HG03064 (cell line): Measurements from ENCODE around the gene PTGER3.

Experiments
- ATAC-seq: cut with Tn5 transposase; IDR thresholded peaks from one replicate; pipeline ENCODE4 v1.9.1; 2021; ENCODE audit warnings: low read depth; ENCODE audit not compliant: unreplicated experiment

Gene PTGER3

DNA sequence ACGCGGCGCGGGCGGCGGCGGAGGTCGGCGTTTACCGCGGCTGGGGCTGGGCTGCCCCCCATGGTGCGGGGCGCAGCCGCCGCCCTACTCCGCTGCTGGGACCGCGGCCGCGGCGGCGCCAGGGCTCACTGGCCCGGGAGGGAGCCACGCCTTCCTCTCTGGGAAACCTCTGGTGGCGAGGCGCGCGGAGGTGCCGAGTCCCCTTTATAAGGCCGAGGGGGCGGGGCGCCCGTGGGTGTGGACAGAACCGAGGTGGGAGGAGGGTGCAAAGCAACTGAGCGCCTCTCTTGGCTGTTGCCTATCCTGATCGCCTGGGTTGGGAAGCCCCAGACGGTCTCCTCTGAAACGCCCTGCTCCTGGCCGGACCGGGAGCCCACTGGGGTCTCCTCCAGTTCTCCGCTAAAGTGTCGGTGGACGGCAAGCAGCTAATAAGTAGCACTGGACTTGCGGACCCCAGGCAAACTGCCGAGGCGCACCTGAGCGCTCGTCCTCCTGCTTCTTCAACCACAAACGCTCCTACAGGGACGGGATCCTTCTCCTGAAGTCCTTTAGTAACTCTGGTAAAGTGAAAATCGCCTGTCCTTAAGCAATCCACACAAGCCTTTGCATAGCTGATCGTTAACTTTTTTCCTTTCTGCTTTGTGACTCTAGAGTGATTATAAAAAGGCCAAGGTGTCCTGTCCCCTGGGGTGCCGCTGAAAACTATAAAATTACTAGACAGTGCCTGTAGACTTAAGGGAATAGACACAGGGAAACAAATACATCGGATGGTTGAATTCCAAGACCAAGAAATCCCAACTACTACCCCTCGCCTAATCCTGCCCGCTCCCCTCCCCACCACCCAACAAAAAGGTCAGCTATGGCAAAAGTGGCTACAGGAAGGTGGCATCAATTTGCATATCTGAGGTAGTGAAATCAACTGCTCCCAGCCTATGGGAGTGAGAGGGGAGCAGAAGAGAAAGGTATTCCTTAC, at the start of gene PTGER3:
Gene PTGER3 (minus strand): TSS at position 182 of the 973 bp plus-strand sequence. CDS start 239 bp downstream, outside the sequence.
- no peak for ATAC-seq

DNA sequence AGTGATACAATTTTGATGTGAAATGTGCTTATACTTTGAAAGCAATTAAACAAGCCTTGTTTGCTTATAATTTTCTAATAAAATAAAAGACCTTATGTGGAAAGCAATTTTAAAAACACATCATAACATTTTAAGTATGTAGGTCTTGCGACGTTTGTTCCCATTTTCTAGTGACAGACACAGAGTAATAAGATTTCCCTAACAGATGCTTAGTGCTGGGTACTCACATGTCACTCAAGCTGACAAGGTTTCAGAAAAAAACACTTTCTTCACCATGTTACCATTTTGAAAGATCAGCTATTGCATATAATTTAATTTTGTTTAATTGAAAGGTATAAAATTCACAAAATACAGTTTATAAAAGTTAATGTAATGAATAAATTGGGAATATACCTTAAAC, 47.3 kb upstream of the PTGER3 start:
- no peak for ATAC-seq

DNA sequence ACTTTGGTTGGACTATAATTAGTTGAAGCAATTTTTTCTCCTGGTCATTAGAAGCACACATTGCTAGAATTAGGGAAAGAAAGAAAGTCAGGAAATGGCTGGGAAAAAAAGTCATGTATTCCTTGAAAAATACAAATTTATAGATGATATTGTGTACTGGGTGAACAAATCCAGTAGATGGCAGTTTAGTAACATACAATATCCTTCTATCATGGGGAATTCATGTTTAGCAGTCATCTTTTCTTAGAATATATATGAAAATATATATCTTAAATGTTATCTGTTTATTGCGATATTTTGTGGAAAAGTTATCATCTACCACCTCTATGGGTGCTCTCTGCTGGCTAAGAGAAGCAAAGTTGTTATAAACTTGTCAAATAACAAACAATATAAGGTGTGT, 46.3 kb upstream of the PTGER3 start:
- no peak for ATAC-seq

DNA sequence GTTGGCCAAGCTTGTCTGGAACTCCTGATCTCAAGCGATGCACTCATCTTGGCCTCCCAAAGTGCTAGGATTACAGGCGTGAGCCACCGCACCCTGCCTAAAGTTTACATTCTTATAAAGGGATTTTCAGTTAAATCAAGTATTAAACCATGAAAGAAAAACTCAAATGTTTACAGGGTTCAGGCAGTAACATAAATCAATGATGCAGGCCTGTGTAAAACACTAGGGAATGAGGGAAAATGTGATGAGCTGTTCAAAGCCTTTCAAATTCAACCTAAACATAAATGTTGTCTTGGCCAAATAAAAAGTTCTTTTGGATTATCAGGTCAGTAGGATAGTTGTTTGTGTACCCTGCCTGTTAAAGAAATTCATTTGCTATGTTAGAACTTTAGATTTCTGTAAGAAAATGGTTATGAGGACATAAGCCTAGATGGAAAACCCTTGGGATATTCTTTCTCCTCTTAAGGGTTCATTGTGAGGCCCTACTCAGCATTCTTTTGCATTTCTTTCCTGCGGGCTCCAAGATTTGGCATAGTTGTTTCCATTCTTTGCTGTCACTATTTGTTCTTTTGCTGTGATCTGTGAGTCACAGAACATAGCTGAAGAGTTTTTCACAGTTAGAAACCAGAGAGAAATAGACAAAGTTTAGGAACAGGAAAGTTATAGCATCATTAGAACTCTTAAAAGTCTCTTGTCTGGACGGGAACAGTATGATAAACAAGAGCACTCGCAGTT, 42.1 kb upstream of the PTGER3 start:
- ATAC-seq, result no peak

DNA sequence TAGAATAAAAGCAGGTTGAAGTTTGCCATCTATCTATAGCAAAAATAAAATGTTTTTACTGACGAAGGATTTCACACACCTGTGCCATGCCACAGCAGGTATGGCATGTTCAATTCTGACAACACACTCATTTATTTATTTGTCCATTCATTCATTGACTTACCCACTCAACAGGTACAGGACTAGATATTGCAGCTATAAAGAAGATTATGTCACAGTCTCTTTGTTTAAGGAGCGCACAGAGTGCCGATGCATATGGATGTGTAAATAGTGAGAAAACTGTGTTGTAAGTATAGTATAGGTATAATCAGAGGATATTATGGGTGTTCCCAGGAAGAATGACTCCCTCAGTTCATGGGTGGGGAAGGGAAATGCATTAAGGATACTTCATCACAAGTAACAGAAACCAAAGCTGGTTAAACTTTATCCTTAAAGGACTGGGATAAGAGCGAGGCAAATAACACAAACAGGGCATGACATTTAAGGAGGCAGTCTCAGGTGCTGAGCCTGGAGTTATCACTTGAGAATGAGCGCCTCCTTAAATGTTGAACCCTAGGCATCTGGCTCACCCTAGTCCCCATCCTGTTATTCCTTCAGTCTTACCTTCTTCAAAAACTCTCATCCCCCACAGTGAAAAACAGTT, 41.1 kb upstream of the PTGER3 start:
- no peak for ATAC-seq

DNA sequence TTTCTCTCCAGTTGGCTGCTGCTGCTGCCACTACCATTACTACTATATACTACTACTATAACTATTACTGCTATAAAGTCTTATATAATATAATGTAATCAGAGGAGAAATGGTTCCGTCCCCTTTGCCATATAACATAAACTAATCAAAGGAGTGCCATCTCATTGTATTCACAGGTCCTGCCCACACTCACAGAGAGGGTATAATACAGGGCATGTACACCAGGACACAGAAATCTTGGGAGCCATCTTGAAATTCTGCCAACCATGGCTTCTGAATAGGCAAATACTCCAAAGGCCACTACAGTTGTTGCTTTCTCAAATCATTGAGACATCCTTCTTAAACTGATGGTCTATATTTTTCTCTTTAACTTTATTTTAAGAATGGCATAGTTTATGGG, 40.1 kb upstream of the PTGER3 start:
- ATAC-seq, result no peak

DNA sequence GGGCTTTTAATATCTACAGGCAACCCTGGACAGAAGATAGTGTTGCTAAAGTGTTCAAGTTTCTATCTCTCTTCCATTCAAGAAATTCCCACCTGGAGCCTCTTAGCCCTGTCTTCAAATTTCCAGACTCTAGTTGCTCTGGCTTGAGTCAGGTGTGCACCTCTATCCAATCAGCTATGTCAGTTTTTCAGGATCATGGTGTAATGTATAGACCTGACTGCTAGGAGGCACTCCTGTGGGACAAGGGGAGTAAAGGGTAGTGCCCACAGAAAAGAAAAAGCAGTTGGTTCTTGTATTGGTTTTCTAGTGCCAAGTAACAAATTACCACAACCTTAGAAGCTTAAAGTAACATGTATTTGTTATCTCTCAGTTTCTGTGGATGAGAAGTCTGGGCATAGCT, 39.4 kb upstream of the PTGER3 start:
- no peak for ATAC-seq

DNA sequence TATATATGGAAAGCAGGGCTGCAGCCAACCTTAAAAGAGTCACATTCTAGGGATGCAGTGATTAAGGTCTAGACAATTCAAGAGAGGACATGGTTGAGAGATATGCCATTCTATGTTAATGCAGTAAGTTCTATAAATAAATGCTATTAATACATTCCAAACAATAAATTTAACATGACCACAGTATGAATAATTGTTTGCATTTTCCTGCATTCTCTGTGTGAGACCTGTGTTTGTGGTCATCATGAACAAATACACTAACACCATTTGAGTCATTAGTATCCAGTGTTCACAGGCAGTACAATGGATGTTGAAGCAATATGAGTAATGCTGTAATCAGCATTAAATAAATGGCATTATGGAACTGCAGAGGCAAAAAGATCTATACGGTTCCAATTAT, 38.7 kb upstream of the PTGER3 start:
- ATAC-seq, result no peak

DNA sequence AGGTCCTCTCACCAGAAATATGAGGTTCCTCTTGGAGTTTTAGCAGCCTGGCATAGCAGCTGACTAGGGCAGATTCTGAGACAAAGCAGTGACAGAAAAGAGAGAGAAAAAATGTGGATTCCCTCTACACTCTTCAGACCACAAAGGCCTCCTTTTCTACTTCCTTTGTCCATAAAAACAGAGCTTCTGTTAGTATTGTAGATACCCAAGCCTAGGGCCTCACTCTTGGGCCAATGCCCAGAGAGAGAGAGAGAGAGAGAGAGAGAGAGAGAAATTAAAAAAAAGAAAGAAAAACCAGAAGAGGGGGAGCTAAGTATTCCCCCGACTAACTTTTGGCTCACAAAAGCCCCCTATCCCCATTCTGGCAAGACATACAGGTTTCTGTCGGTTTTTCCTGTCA, 35.7 kb upstream of the PTGER3 start:
- ATAC-seq, result no peak

DNA sequence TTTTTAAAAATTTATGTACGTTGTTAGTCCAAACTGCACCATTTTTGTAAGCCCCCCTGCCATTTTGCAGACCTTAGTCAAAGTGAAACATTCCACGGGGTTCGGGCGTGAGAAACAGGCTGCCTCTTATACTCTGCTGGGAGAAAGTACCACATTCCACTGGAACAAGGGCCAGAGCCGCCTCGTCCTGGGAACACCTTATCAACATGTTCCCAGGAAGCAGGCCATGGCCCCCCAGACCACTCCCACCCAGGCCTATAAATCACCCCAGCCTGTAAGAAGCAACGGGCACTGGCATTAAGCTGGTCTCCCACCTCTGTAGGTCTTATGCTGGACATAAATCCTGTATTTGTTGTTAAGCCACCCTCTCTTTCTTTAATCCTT, 34.1 kb upstream of the PTGER3 start:
- ATAC-seq, result no peak

DNA sequence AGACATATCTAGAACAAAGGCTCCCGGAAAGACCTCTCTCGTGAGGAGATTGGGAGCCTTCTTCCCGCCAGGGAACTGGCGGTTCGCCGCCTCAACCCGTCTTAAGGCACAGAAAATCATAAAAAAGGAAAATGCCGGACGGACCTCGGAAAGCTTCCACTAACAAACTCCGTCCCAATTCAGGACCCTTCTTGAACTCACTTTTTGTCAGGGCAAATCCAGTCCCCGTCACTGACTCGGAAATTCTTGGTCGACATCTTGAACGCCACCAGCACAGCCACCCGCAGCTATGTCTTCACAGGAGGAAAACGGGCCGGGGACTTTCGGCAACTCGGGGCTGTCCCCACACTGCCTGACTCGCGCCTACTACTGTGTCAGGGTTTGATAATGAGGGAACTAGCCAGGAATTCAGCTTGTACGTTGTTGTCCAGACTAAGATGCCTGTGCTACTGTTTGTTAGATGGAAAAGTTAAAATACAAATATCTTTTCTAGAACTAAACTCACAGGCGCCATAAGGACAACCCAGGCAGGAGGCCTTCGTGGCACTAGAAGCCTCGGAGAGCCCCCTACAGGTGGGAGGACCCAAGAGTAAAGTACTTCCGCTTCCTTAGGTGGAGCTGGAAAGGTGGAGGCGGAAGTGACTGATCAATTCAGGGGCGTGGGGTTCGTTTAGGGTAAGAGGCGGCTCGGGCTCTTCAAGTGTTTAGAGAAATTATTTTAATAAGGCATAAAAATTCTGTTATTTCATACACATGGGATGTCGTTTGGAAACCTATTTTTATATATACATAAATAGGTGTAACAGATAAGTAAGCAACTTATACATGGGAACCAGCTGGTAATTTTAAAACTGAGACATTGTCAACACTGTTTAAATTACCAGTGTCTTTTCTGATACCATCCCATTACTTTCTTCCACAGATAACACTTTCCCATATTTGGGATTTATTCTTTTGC, 33.4 kb upstream of the PTGER3 start, which contains the start of gene ZRANB2:
Gene ZRANB2 (minus strand): TSS at position 297 of the 958 bp plus-strand sequence. CDS start 40 bp downstream, at position 257.
- peak; percentile 99 for ATAC-seq

DNA sequence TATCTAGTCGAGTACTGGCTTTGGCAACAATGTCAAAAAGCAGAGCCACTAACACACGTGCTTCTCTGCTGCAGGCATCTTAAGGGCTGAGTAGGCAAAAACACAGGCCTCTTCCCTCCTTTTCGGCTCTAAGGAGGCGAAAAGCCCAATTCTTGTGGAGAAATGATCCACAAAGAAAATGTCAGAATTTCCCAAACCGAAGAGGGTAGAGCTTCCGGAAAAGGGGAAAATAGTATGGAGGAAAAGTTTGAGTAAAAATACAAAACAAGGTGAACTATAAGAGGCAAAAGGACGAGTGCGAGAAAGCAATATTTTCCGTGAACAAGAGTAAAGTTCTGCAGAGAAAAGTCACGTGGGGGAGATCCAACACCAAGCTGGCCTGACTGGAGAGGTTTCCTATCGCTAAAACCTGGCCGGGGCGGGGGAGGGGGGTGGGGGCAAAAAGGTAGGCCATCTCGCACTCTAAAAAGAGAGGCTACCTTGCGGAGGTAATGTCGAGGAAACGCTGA, 32.7 kb upstream of the PTGER3 start:
- peak; percentile 11 for ATAC-seq

DNA sequence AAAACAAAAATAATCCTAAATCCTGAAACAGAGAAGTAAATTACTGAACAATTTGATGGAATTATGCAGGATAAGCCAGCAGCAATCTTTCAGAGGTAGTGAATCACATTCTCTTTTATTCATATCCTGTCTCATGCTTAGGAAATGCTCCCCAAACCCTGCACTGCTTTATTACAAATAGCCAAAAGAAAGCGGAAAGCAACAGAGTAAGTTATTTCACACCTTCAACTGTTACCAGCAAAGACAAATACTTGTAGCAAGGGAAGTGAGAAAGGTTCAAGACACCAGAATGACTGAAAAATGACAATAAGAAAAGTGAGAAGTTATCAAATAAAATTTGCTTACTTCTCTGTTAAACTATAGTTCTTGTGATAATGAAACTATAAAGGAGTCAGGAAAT, 27.1 kb upstream of the PTGER3 start:
- no peak for ATAC-seq

DNA sequence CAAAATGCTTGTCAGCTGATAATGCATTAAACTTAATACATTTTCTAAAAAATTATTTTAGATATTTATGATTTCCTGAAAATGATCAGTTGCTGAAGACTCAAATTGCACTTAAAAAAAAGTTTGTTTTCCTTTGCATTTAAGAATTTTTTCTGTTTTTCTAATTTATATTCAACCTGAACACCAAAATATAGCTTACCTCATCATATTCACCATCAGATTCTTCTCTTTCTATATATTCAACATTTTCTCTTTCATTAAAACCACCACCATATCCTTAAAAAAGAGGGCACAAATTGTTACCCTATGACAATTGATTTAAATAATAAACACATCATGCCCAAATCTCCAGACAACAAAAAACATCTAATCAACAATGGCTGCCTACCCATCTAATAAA, 24.7 kb upstream of the PTGER3 start:
- ATAC-seq, result no peak

DNA sequence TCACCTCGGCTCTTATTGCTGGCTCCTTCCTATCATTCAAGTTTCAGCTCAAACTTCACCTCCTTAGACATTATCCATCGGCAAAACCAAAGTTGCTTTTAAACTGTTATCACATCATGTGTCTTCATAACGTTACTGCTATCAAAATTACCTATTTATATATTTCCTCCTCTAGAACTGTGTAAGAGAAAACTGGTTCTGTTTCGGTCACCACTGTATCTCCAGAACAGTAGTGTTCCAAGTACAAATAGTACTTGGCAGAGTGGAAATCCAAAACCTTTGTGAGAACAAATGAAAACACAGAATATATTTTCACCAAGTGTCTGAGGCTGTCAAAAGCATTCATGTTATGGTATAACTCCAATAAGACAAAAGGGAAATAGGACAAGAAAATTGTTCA, 24.1 kb upstream of the PTGER3 start:
- ATAC-seq, result no peak

DNA sequence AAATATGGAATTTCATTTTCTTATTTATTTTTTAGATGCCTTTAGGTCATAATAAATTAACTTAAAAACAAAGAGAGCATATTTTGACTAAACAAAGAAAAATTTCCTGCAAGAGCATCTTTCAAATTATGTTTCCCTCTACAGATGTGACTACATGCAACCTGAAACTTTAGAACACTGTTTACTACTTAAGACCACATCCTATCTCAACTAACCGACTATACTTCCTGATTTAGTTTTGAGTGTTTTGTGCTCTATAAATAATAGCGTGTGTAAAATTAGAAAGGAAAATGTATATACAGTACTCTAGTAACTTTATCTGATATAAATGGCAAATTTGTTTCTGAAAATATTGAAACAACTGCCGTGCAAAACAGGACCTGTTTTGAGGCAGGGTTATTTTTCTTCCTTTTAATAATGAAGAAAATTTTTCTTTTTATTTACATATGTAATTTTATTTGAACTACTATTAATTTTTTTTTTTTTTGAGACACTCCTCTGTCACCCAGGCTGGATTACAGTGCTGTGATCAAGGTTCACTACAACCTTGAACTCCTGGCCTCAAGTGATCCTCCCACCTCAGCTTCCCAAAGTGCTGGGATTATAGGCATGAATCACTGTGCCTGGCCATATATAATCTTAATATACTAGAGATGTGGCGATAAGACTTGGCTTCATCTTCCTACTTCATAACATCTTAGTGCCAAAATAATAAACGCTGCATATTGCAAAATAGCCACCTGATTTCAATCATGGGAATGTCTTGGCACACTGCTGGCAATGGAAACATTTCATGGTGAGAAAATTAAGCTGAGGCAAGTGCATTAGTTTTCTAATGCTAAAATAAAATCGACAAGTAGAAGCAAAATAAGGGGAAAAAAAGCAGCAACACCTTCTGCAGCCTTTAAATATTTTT, 21.0 kb upstream of the PTGER3 start:
- ATAC-seq, result peak; percentile 86

DNA sequence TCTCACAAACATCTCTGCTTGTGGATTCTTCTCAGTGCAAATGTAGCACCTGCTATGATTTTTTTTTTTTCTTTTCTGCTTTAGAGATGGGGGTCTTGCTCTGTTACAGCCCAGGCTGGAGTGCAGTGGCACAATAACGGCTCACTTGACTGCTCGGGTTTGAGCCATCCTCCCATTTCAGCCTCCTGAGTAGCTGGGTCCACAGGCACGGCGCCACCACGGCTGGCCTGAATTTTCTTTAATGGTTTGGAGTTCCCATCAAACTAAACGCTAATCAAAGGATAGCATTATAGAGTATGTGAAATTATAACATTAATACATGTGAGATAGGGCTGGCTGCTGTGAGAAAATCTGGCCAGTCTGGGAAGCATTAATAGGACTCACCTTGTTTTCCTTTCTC, 7.2 kb upstream of the PTGER3 start:
- no peak for ATAC-seq

DNA sequence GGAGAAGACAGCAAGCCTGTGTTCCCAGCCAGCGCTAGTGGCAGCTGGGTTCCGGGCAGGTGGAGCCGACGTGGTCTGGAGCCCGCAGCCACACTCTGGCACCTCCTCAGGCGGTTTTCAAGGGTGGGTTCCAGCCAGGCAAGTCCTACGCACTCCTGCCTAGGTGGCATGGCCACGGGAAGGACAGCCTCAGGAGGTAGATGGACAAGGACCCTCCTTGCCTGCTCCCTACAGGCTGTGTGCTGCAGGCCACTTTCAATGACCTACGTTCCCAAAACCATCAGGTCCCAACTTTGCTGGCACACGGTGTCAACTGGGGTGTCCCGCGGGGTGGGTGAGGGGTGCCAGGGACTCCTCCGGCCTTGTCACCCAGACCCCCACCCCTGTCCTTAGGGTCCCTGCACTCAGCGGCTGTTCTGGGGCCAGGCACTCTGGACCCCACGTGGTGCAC, 6.7 kb upstream of the PTGER3 start:
- ATAC-seq, result no peak

DNA sequence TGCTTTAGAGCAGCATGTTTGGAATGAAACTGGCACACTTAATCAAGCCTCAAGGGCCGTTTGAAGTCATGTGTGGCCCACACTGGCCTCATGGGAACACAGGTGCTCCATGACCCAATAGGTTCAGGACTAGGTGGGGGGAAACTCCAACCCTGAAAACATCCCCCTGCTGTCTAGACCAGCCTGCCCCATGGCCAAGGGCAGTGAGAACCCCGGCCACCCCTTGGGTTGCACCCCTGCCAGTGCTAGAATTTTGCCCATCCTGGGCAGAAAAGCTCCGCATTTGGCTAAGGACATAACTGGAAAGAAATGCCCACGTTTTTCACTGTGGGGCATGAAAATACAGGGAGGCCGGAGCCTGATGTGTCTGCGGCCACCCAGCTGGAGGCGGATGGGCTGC, 6.1 kb upstream of the PTGER3 start:
- ATAC-seq, result no peak
